ENCODE results near the gene PSTPIP2.

PSTPIP2 gene

GRCh38 chr18:45951016-45951714, 120.9 kb downstream of the PSTPIP2 start:
- no peak overlapping the region for H3K9ac ChIP-seq (ENCODE audit: low read length)
- no peaks in the 10 kb centered on the region for H3K79me2 ChIP-seq (ENCODE audit: insufficient read depth, low read length)
- H3K27me3 ChIP-seq (ENCODE audit: low read length), result no peaks in the 10 kb centered on the region
- H3K4me2 ChIP-seq (ENCODE audit: low read depth, low read length, poor library complexity, severe bottlenecking), result no peak overlapping the region
- H3F3A ChIP-seq (ENCODE audit: insufficient read depth), result no peaks in the 10 kb centered on the region
- no peak overlapping the region for H3K27ac ChIP-seq (ENCODE audit: low read depth, low read length)
- H3K9me2 ChIP-seq (replicated peaks; ENCODE audit: insufficient read depth, low read length), result no peaks in the 10 kb centered on the region
- no peaks in the 10 kb centered on the region for H3K9me3 ChIP-seq (ENCODE audit: insufficient read depth, low read length)
- H3K36me3 ChIP-seq (ENCODE audit: low read length), result peaks cover 22% of the 10 kb centered on the region; the same call in 1 of the 2 replicates
- no peak overlapping the region for H2AFZ ChIP-seq (ENCODE audit: low read depth, low read length, severe bottlenecking)
- no peak overlapping the region for H3K4me3 ChIP-seq (ENCODE audit: insufficient read depth, low read length, poor library complexity, severe bottlenecking)
- TF ChIP-seq EZH2phosphoT487 (conservative IDR thresholded peaks at IDR 0.05; ENCODE audit: low read length) (no peak), CTCF (IDR thresholded peaks at IDR 0.05; ENCODE audit: insufficient read depth, low read length, poor library complexity, severe bottlenecking) (no peak)
- H4K20me1 ChIP-seq (ENCODE audit: low read depth, low read length), result no peaks in the 10 kb centered on the region

- Histone ChIP-seq H3K4me3 (ENCODE audit: insufficient read depth, low read length, poor library complexity, severe bottlenecking) (no peak overlapping the region), H4K20me1 (ENCODE audit: low read depth, low read length) (no peaks in the 10 kb centered on the region), H3F3A (ENCODE audit: insufficient read depth) (no peaks in the 10 kb centered on the region), H3K4me2 (ENCODE audit: low read depth, low read length, poor library complexity, severe bottlenecking) (no peak overlapping the region), H3K9ac (ENCODE audit: low read length) (no peak overlapping the region), H3K9me2 (replicated peaks; ENCODE audit: insufficient read depth, low read length) (no peaks in the 10 kb centered on the region), H3K36me3 (ENCODE audit: low read length) (peaks cover 18% of the 10 kb centered on the region; the same call in 1 of the 2 replicates), H3K27me3 (ENCODE audit: low read length) (no peaks in the 10 kb centered on the region), H2AFZ (ENCODE audit: low read depth, low read length, severe bottlenecking) (no peak overlapping the region), H3K79me2 (ENCODE audit: insufficient read depth, low read length) (no peaks in the 10 kb centered on the region), H3K27ac (ENCODE audit: low read depth, low read length) (no peak overlapping the region), H3K9me3 (ENCODE audit: insufficient read depth, low read length) (no peaks in the 10 kb centered on the region)
- TF ChIP-seq CTCF (IDR thresholded peaks at IDR 0.05; ENCODE audit: insufficient read depth, low read length, poor library complexity, severe bottlenecking), result no peak
Measured at GRCh38 chr18:45945669-45946068, 126.4 kb downstream of the PSTPIP2 start.

GRCh38 chr18:45940724-45941123, 131.3 kb downstream of the PSTPIP2 start:
- Histone ChIP-seq H3K27ac (ENCODE audit: low read depth, low read length) (no peak overlapping the region), H3K27me3 (ENCODE audit: low read length) (no peaks in the 10 kb centered on the region), H3K9me3 (ENCODE audit: insufficient read depth, low read length) (no peaks in the 10 kb centered on the region), H3K36me3 (ENCODE audit: low read length) (peaks cover 14% of the 10 kb centered on the region), H3K79me2 (ENCODE audit: insufficient read depth, low read length) (no peaks in the 10 kb centered on the region), H2AFZ (ENCODE audit: low read depth, low read length, severe bottlenecking) (no peak overlapping the region), H3K4me3 (ENCODE audit: insufficient read depth, low read length, poor library complexity, severe bottlenecking) (no peak overlapping the region), H3F3A (ENCODE audit: insufficient read depth) (no peaks in the 10 kb centered on the region; the same call in 1 of the 2 replicates), H3K9ac (ENCODE audit: low read length) (no peak overlapping the region), H3K9me2 (replicated peaks; ENCODE audit: insufficient read depth, low read length) (no peaks in the 10 kb centered on the region), H3K4me2 (ENCODE audit: low read depth, low read length, poor library complexity, severe bottlenecking) (no peak overlapping the region), H4K20me1 (ENCODE audit: low read depth, low read length) (no peaks in the 10 kb centered on the region)
- no peak for TF ChIP-seq CTCF (IDR thresholded peaks at IDR 0.05; ENCODE audit: insufficient read depth, low read length, poor library complexity, severe bottlenecking)
- TF ChIP-seq EZH2phosphoT487 (conservative IDR thresholded peaks at IDR 0.05; ENCODE audit: low read length), result no peak

Measured in SU-DHL-6 (cell line).